Stimulated activated CD4-positive, alpha-beta T cell treated with anti-CD3 and anti-CD28 coated beads, Interleukin-12 subunit alpha, Interleukin-12 subunit beta, amount 100 ng/mL, for 48 hours (primary cell): ENCODE results near the gene VCPKMT.
"Not testable (repeated sequence)": the region's sequence is repeated elsewhere in the genome, so short reads cannot be mapped to it uniquely, and the experiment has no call there.

Source experiments
- DNase-seq, 3 donors: peaks; one replicate each; pipeline ENCODE4 v3.0.0-alpha.2; 2020; ENCODE audit warnings: low read depth in 2 of 3, low spot score in 1 of 3

VCPKMT gene

DNA sequence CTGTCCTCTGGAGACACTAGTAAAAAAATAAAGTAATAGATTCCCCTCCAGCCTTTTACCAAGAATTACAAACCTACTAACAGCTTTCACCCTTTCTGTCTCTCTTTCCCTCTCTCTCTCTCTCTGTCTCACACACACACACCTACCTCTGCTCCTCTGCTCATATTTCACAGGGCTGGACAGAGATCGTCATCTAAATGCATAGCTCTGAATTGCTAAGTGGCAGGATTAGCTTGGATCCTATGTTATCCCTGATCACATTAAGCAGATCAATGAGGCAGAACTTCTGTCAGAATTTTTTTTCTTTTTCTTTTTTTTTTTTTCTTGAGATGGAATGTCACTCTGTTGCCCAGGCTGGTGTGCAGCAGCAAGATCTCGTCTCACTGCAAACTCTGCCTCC lies 22.9 kb downstream of the VCPKMT start:
- DNase-seq = no peak

DNA sequence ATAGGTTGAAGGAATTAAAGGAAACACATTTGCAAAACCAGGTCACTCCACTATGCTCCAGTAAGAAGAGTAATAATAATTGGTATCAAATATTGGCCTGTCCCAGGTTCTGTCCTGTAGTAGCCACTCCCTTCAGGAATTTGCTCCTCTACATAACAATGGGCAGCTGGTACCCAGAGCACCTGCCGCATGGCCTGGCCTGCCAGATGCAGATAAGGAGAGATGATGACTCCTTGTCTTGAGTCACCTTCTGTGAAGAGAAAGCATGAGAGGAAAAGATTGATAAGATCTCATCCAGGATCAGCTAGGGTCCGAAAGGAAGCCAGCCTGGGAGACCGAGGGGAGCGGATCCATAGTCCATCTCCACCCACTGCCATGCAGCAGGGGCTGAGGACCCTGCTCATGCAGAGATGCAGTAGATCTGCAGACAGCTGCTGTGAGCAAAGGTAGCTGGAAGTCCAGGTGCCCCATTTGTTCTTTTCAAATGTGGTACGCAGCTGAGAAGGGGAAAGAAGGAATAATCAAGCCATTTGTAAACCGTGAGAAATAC lies 24.3 kb downstream of the VCPKMT start:
- DNase-seq = no peak

DNA sequence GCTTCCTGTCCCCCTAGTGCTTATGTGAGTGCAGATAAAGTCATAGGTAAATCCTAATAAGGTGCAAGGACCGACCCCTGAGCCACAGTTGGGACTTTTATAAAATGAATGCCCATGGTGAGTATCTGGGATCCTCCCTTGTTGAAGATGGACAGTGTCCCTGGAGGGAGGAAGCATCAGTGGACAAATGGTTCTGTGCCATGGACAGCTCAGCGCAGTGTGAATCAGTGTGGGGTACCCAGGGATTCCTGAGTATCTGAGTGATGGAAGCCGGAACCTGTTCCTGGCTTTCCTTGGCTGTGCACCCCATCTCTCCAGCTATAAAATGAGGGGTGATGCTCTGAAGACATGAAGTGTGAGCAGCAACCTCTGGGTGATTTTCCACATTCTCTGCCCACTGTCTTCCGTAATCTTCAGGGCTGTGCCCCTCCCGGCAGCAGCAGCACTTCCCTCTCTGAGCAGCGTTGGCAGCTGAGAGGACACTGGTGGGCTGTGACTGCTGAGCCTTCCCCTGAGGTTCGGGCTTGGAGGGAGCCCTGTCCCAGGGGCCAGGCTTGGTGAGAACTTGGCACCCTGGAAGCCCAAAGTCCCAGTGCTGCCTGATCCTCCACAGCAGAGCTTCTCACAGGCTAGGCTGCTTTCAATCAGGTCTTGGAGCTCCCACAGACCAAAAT lies 25.0 kb downstream of the VCPKMT start:
- DNase-seq = no peak

DNA sequence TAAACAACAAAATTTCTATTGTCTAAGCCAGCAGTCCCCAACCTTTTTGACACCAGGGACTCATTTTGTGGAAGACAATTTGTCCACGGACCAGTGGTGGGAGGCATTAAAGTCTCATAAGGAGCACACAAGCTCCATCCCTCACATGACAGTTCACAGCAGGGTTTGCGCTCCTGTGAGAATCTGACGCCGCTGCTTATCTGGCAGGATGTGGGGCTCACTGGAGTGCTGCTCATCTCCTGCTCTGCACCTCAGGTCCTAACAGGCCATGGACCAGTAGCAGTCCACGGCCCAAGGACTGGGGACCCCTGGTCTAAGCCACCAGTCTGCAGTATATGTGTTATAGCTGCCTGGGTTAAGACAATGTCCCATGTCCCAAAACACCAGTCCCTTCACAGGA lies 27.2 kb downstream of the VCPKMT start:
- DNase-seq = no peak

DNA sequence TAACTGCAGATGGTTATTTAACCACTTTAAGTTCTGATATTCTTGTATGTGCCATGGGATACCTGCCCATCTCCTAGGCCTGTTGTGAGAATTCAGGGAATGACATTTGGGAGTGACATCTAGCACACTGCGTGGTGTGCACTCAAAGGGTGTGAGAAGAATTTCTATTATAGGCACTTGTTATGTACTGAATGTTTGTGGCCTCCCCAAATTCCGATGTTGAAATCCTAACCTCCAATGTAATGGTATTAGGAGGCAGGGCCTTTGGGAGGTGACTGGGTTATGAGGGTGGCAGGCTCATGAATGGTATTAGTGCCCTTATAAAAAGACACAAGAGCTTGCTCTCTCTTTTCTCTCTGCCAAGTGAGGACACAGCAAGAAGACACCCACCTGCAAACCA lies 27.6 kb downstream of the VCPKMT start:
- DNase-seq = no peak

DNA sequence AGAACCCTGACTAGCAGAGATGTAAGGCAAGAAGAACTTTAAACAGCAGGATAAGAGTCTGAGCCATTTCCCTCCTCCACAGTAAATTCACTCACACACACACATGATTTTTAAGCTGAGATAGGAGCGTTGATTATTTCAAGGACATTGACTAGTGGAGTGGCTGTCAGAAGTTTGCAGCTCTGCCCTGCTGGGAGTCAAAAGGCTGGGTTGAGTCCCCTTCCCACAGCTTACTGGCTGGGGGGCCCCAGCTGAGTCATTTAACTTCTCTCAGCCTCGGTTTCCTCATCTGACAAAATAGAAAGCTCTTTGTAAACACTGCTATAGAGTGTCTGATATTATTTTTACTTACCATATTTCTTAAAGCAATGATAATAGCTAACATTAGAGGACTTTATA lies 28.3 kb downstream of the VCPKMT start:
- DNase-seq = no peak

DNA sequence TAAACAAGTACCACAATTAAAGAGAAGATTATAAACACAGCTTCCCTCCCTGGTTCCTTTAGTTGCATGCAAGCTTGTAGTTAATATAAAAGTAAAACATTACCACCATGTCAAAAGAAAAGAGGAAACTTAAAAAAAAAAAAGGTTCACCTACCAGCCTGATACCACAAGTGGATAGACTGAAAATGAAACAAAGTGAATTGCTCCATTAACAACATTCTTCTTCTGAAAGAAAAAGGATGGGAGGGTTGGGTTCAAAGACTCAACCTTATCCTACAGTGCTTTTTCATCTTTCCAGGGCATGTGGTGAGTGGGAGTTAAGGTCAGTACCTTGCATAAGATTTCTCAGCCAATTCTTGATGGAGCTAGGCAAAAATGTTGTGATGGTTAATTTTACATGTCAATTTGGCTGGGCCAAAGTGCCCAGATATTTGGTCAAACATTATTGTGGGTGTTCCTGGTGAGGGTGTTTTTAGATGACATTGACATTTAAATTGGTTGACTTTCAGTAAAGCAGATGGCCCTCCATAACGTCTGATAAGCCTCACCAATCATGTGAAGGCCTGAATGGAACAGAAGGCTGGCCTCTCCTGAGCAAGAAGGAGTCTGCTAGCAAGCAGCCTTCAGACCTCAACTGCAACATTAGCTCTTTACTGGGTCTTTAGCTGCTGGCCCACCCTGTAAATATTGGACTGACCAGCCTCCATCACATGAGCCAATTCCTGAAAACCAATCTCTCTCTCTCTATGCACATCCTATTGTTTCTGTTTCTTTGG lies 28.8 kb downstream of the VCPKMT start:
- DNase-seq = no peak

DNA sequence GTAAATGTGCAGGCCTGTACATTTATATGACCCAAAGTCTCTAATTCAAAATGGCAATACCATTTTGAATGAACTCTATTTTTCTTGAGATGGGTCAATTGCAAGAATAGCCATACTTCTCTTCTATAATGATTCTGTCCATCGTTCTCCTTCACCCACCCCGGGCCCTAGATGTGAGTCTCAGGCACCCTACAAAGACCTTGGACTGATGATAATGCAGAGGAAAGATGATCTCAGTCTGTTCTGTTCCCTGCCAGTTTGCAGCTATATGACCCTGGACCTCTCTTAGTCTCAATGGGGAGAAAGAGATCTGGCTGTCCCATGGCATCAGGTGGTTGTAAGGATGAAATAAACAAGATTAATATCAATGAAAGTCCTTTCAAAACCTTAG lies 30.1 kb downstream of the VCPKMT start:
- no peak for DNase-seq

DNA sequence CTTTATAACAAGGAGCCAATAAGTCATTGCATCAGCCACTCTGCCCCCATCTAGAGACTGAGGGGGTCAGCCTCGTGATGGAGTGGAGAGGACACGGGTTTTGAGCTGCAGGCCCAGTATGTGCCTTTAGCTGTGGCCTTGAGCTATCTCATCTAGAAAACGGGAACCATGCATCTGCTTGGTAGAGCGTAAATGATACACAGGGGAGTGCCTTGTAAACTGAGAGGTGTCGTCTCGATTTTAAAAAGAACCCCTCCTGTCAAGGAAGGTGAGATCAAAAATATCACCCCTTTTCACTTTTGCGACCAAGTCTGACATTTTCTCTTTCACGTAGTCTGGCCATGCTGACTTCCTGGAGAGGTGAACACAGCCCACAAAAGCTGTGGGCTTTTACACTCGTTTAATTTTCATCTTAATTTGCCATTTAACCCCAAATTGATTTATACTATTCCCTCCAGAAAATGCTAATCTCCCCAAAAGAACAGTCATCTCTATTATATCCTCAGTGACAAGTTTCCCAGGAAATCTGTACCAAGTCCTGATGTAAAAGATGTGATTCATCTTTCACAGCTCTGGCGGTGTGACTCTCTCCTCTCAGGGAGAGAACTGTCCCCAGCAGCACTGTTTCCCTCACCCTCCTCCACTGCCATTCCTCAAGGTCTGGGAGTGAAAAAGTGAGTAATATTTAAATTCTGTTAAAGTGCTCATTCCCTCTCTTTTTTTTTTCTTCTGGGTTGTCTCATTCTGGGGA lies 30.6 kb downstream of the VCPKMT start:
- DNase-seq = peak in 1 of 3 donors; percentile 49

DNA sequence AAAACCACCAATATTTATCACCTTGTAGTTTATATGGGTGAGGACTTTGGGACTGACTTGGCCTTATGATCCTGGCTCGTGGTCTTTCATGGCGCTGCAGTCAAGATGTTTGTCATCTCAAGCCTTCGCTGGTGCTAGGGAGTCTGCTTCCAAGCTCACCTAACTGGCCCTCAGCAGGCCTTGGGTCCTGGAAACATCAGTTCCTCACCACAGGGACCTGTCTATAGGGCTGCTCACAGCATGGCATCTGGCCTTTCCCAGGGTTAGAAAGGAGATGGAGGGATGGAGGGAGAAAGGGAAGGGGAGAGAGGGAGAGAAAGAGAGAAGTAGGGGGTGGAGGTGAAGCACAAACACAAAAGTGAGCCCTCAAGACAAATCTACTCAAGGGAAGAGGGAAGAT lies 31.7 kb downstream of the VCPKMT start:
- DNase-seq = no peak

DNA sequence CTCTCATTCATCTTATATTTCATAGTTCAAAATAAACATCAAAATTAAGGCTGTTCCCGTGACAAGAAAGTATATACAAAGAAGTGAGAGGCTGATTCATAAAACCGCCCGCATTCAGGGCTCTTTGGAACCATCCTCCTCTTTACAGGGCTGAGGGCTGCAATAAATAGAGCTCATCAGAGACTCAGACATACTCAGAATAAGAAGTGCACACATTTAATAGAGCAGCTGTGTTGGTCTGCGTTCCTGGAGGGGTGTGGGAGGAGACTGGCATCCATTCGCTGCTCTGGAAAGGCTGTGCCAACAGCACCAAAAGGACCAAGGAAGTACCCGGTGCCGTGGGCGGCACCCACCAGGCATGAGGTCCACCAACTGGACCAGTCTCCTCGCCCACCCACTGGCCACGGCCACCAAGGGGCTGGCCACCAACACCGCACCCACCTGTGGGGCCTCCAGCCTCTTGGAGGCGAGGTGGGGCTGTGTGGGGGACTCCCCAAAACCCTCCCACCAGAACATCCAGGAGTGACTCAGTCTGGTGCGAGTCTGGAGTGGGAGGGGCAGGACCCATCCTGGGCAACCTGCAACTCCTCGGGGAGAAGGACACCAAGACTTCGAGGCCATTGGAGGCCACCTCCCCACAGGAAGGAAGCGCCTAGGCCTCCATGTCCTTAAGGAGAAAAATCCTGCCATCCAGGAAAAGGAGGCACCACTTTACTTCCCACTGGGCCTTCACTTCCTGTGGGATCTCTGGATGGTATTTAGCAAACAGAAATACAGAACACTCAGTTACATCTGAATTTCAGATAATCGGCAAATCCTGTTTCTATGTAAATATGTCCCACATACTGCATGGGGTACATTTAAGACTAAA lies 32.7 kb downstream of the VCPKMT start:
- peak; percentile 59 to 63 (median 61) for DNase-seq

DNA sequence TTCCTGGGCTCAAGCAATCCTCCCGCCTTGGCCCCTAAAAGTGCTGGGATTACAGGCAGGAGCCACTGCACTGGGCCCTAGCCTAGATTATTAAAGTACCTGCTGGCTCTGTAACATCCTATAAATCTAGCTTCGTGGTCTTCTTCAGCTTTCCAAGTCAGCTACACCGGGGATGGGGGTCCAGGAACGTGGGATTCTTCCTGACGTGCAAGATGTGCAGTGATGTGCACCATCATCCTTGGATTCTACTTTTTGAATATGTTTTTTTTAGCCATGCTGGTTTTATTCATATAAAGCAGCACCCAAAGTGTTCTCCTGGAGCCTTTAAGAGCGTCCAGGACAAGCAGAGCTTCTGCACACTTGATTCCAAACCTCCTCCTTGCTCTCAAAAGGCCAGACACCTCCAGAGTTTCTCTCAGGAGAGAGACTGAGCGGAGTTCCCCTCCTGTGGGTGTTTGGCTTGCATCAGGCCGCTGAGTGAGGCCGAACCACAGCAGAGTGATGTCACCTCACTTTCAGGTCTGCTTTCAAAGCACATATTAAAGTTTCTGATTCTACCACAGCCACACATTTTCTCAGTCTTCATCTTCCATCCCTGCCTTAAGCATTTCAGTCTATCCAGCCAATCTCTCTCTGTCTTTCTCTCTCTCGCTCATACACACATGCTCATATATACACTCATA lies 33.4 kb downstream of the VCPKMT start:
- peak; percentile 73 to 88 (median 81) for DNase-seq

DNA sequence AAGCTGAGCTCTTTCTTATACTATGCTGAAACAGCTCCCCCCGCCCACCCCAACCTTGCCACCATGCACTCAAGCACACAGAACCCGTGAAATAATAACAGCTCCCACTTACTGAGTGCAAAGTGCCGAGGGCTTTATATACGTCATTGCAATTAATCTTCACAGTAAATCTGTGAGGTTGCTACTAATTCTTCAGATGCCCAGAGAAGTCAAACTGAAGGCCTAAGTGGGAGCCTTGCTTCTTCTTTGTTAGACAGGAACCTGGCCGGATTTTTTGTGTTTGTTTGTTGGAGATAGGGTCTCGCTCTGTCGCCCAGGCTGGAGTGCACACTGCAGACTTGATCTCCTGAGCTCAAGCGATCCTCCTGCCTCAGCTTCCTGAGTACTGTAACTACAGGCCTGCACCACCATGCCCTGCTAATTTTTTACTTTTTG lies 34.0 kb downstream of the VCPKMT start:
- DNase-seq = no peak

DNA sequence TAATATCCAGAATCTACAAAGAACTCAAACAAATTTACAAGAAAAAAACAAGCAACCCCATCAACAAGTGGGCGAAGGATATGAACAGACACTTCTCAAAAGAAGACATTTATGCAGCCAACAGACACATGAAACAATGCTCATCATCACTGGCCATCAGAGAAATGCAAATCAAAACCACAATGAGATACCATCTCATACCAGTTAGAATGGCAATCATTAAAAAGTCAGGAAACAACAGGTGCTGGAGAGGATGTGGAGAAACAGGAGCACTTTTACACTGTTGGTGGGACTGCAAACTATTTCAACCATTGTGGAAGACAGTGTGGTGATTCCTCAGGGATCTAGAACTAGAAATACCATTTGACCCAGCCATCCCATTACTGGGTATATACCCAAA lies 37.3 kb downstream of the VCPKMT start:
- DNase-seq = not testable (repeated sequence)

DNA sequence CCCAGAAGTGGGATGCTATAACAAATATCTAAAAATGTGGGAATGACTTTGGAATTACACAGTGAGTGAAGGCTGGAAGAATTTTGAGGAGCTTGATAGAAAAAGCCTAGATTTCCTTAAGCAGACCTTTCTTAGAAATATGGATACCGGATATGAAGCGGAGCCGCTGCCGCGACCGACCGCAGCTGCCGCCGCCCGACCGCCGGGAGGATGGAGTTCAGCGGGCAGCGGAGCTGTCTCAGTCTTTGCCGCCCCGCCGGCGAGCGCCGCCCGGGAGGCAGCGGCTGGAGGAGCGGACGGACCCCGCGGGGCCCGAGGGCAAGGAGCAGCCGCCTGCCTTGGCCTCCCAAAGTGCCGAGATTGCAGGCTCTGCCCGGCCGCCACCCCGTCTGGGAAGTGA lies 42.7 kb downstream of the VCPKMT start:
- not testable (repeated sequence) for DNase-seq

DNA sequence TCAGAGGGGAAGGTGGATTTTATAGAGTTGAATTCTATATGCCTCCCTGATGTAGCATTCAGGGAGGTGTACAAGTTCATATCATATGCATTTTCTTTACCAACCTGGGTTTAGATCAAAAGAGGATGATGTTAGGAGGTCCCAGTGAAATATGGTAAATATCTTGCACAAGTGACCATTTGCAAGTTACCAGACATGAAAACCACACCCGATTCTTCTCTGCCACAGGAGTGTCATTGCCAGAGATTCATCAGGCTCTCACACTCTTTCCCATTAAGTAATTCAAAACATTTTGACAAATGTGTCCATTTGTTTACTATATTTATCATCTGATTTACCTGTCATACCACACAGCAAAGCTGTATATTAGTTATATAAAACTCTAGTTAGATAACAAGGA lies 44.0 kb downstream of the VCPKMT start:
- no peak for DNase-seq

DNA sequence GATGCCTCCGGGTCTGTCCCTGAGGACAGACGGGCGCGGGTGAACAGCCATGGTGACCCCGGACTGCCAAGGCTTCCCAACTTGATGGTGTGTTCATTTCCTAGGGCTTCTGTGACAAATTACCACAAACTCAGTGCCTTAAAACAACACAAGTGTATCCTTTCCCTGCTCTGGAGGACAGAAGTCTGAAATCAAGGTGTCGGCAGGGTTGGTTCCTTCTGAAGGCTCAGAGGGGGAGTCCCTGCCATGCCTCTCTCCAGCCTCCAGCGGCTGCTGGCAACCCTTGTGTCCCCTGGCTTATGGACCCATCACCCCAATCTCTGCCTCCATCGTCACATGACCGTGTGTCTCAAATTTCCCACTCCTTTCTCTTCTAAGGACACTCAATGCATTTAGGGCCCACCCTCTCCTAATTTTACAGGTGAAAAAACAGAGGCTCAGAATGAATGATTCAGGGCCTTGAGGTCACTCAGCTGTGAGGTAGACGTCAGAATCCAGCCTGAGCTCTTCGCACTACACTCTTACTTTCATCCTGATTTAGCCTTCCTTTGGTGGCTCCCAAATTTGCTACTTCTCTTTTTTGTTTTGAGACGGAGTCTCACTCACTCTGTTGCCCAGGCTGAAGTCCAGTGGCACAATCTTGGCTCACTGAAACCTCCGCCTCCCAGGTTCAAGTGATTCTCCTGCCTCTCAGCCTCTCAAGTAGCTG lies 45.4 kb downstream of the VCPKMT start:
- no peak for DNase-seq

DNA sequence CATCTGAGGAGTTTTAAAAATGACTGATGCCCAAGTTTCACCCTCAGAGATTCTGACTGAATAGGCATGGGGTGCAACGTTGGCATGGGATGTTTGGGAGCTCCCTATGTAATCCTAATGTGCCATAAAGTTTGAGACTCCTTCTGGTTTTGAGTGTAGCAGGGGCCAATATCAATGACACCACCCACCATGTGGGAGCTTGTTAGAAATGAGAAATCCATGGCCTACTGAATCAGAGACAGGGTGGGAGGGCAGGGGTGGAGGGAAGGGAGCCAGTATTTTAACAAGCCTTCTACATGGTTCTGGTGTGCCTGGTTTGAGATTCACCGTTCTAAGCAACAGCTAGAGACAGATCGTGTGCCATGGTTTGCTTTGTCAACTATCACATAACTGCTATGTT lies 46.1 kb downstream of the VCPKMT start:
- no peak for DNase-seq

DNA sequence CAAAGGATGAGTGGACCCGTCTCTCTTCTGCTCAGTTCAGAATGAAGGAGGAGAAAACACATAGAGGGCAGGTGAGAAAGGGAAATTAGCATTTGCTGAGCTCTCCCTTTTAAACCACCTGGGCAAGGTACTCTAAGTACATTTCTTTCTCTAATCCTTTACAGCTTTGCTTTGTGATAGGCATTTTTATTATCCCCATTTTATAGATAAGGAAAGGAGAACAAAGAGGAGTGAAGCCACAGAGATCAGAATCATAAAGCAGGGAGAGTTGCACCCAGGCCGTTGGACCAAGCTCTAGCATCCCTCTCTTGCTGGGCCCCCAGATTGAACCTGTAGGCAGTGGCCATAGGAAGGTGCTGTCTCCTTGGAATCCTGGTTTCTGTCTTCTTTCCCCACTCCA lies 47.0 kb downstream of the VCPKMT start:
- DNase-seq = no peak

DNA sequence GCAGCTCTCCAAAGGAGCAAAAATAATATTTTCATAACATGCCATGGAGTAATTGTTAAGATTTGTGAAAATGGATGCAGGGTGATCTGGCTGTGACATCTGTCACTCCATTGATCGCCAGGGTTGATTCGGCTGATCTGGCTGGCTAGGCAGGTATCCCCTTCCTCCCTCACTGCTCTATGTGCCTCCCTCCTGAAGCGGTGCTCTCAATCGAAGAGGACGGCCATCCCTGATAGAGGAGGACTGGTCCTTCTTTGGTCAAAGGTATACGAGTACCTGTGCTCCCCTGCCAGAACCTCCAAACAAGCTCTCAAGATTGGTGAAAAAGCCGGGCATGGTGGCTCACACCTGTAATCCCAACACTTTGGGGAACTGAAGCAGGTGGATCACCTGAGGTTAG lies 47.9 kb downstream of the VCPKMT start:
- DNase-seq = no peak
